OCI-LY7 (cell line): ENCODE data around the gene SHISA5.

Experiments used
- CTCF ChIP-seq: fragments of 200-600 bp; sonication (generic); conservative IDR thresholded peaks from 2 replicates; pipeline ENCODE4 v1.5.1; 2014; ENCODE audit warnings: mild to moderate bottlenecking, antibody characterized with exemption, low read length, moderate library complexity, mixed read lengths
- EZH2phosphoT487 ChIP-seq: fragments of 200-600 bp; sonication (generic); IDR thresholded peaks from 2 replicates; pipeline ENCODE4 v1.6.1; 2018; ENCODE audit warnings: low read depth, borderline replicate concordance, mild to moderate bottlenecking, mixed run types, antibody characterized with exemption, low read length, moderate library complexity, mixed read lengths

GRCh38 chr3:48536116-48536515, 32.1 kb upstream of the SHISA5 start:
- TF ChIP-seq CTCF (no peak), EZH2phosphoT487 (no peak)
